Loucy (cell line): ENCODE measurements around the gene NAV2.

Experiments
- H2AFZ ChIP-seq: fragments of 200-600 bp; sonication (generic); 2 replicates; pipeline ENCODE4 v1.6.0; 2016; ENCODE audit warnings: antibody characterized with exemption, mild to moderate bottlenecking, low read length, moderate library complexity
- H3F3A ChIP-seq: fragments of 200-600 bp; 2 replicates; pipeline ENCODE4 v1.6.0; 2016; ENCODE audit warnings: antibody characterized with exemption, low read depth, mild to moderate bottlenecking
- H3K27me3 ChIP-seq: fragments of 200-600 bp; sonication (generic); 2 replicates; pipeline ENCODE4 v1.6.1; 2014; ENCODE audit warnings: low read length, mild to moderate bottlenecking; ENCODE audit not compliant: insufficient read depth, poor library complexity, severe bottlenecking
- H3K36me3 ChIP-seq: fragments of 200-600 bp; sonication (generic); 2 replicates; pipeline ENCODE4 v1.6.1; 2016; ENCODE audit warnings: low read length; ENCODE audit not compliant: insufficient read depth
- H3K4me1 ChIP-seq: fragments of 200-600 bp; sonication (generic); 2 replicates; pipeline ENCODE4 v1.5.1; 2014; ENCODE audit warnings: low read length, mild to moderate bottlenecking; ENCODE audit not compliant: insufficient read depth, poor library complexity, severe bottlenecking
- H3K4me2 ChIP-seq: fragments of 200-600 bp; sonication (generic); 2 replicates; pipeline ENCODE4 v1.6.0; 2014; ENCODE audit warnings: antibody characterized with exemption, low read length, low read depth, mild to moderate bottlenecking; ENCODE audit not compliant: poor library complexity, severe bottlenecking
- H3K4me3 ChIP-seq: fragments of 200-600 bp; sonication (generic); 2 replicates; pipeline ENCODE4 v1.5.1; 2014; ENCODE audit warnings: low read length, mild to moderate bottlenecking, mixed read lengths; ENCODE audit not compliant: poor library complexity, severe bottlenecking
- H3K79me2 ChIP-seq: fragments of 200-600 bp; sonication (generic); 2 replicates; pipeline ENCODE4 v1.6.1; 2014; ENCODE audit warnings: low read length; ENCODE audit not compliant: insufficient read depth
- H3K9ac ChIP-seq: fragments of 200-600 bp; sonication (generic); 2 replicates; pipeline ENCODE4 v1.6.0; 2014; ENCODE audit warnings: mild to moderate bottlenecking, low read depth, low read length, moderate library complexity; ENCODE audit not compliant: poor library complexity, severe bottlenecking
- H3K9me2 ChIP-seq: fragments of 200-600 bp; sonication (generic); replicated peaks from 2 replicates; pipeline ENCODE4 v1.6.1; 2016; ENCODE audit warnings: low read depth, low read length, mixed read lengths
- H3K9me3 ChIP-seq: fragments of 200-600 bp; sonication (generic); 2 replicates; pipeline ENCODE4 v1.6.1; 2014; ENCODE audit warnings: mild to moderate bottlenecking, antibody characterized with exemption, low read length, low read depth; ENCODE audit not compliant: insufficient read depth
- H4K20me1 ChIP-seq: fragments of 200-600 bp; sonication (generic); 2 replicates; pipeline ENCODE4 v1.6.0; 2014; ENCODE audit warnings: antibody characterized with exemption, low read length, mild to moderate bottlenecking; ENCODE audit not compliant: insufficient read depth, poor library complexity, severe bottlenecking
- CTCF ChIP-seq: fragments of 200-600 bp; sonication (generic); conservative IDR thresholded peaks from 2 replicates; pipeline ENCODE4 v1.5.1; 2014; ENCODE audit warnings: mild to moderate bottlenecking, antibody characterized with exemption, low read length
- EZH2phosphoT487 ChIP-seq: fragments of 200-600 bp; IDR thresholded peaks from 2 replicates; pipeline ENCODE4 v1.6.1; 2018; ENCODE audit warnings: antibody characterized with exemption, mild to moderate bottlenecking, moderate library complexity, borderline replicate concordance

Gene NAV2

DNA sequence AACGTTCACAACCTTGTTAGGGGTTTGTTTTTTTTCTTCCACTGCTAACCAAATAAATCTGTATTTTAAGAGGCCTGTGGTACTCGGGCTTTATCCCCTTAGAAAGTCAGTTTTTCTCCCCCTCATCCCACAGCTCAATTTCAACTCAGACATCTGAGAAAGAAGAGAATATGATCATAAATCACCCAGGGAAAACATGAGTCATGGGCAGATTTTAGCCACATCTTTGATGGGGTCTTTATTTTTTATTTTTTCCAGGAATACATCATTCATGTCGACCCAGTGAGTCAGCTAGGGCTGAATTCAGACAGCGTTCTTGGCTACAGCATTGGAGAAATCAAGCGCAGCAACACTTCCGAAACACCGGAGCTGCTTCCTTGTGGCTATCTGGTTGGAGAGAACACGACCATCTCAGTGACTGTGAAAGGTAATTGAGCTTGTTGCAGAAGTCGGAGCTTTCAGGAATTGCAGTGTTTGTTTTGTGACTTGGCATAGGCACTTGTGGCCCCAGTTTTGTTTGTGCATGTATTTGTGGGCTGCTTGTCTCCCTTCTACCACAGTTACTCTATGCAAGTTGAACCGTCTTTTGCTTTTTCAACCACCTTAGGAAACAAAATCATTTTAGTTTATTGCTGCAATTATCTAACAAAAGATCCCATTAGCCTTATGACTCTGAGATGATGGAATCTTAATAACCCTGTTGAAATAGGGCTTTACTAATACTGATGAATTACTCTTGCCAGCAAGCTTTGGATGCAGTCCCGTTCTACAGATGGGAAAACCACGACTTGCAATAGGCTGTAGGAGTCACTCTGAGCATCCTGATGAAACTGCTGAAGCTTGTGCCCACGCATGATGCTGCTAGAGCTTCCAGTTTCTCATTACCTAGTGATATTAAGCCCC, 384.9 kb downstream of the NAV2 start:
- Histone ChIP-seq H3K9me3 (no peaks in the 10 kb centered on the region), H3K9ac (no peak overlapping the region), H3K27me3 (no peaks in the 10 kb centered on the region), H3K4me3 (no peak overlapping the region), H2AFZ (no peak overlapping the region), H3K4me1 (peaks cover 3% of the 10 kb centered on the region), H3K4me2 (no peak overlapping the region), H3K79me2 (no peaks in the 10 kb centered on the region), H3F3A (no peaks in the 10 kb centered on the region), H4K20me1 (no peaks in the 10 kb centered on the region), H3K36me3 (no peaks in the 10 kb centered on the region), H3K9me2 (no peaks in the 10 kb centered on the region)
- TF ChIP-seq EZH2phosphoT487 (no peak), CTCF (no peak)

- Histone ChIP-seq H3K4me2 (no peak overlapping the region), H3F3A (no peaks in the 10 kb centered on the region), H3K9me3 (no peaks in the 10 kb centered on the region), H3K4me1 (peaks cover 3% of the 10 kb centered on the region), H2AFZ (no peak overlapping the region), H3K36me3 (no peaks in the 10 kb centered on the region), H3K4me3 (no peak overlapping the region), H3K9me2 (no peaks in the 10 kb centered on the region), H3K9ac (no peak overlapping the region), H3K79me2 (no peaks in the 10 kb centered on the region), H4K20me1 (no peaks in the 10 kb centered on the region), H3K27me3 (no peaks in the 10 kb centered on the region)
- TF ChIP-seq CTCF (no peak), EZH2phosphoT487 (no peak)
Measured at GRCh38 chr11:20099527-20099926, 386.9 kb downstream of the NAV2 start.

DNA sequence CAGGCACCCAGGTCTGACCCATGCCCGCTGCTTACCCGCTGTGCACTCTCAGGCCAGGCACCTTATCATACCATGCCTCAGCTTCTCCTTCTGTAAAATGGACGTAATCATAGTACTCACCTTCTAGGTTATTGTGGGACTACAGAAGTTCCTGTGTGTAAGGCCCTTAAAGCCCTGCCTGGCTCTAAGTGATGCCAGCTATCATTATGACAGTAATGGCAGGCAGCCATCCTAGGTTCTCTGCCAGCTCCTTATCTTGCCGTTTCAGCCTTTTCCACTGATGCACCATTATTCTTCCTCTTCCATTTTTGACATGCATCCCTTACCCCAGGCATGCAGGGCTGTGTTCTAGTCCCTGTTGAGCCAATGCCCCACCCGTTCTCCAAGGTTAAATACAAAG, 389.8 kb downstream of the NAV2 start:
- Histone ChIP-seq H3K9ac (no peak overlapping the region), H3K9me2 (no peaks in the 10 kb centered on the region), H3K27me3 (no peaks in the 10 kb centered on the region), H2AFZ (no peak overlapping the region), H3K79me2 (no peaks in the 10 kb centered on the region), H3K4me2 (no peak overlapping the region), H3F3A (no peaks in the 10 kb centered on the region), H3K9me3 (no peaks in the 10 kb centered on the region), H3K4me3 (no peak overlapping the region), H3K36me3 (no peaks in the 10 kb centered on the region), H3K4me1 (peaks cover 3% of the 10 kb centered on the region), H4K20me1 (no peaks in the 10 kb centered on the region)
- TF ChIP-seq EZH2phosphoT487: no peak
- TF ChIP-seq CTCF: no peak
